GM12875 (cell line): ENCODE measurements around the gene SMPD1.

Experiments
- H3K4me3 ChIP-seq: one replicate; pipeline ENCODE4 v1.5.1; 2011; ENCODE audit warnings: low read depth, low read length, control low read depth
- CTCF ChIP-seq: IDR thresholded peaks from 2 replicates; pipeline ENCODE4 v1.5.1; 2011; ENCODE audit warnings: low read depth, mild to moderate bottlenecking, control low read depth, inconsistent platforms, low read length, moderate library complexity, borderline replicate concordance; ENCODE audit not compliant: insufficient read depth

The SMPD1 gene

GRCh38 chr11:6443269-6444003, 53.2 kb downstream of the SMPD1 start:
- H3K4me3 ChIP-seq, result no peak overlapping the region
- TF ChIP-seq CTCF, result peak; percentile 91
